HL-60 (cell line): ENCODE measurements around the gene GRAMD1A.

Source experiments
- DNase-seq, 2 experiments: peaks; one replicate each; pipeline ENCODE4 v3.0.0-alpha.2; 2010 to 2020; ENCODE audit warnings: low read depth in 1 of 2, low spot score in 1 of 2
- H3K27ac ChIP-seq: fragments of 250-450 bp; sonication (Bioruptor Pico); replicated peaks from 2 replicates; pipeline ENCODE4 v1.5.1; 2020; ENCODE audit warnings: mild to moderate bottlenecking, moderate library complexity
- H3K27me3 ChIP-seq: fragments of 250-450 bp; sonication (Bioruptor Pico); 2 replicates; pipeline ENCODE4 v1.5.1; 2021; ENCODE audit warnings: mild to moderate bottlenecking, moderate library complexity; ENCODE audit not compliant: insufficient read depth, poor library complexity, severe bottlenecking
- H3K4me3 ChIP-seq: replicated peaks from 2 replicates; pipeline ENCODE4 v1.5.1; 2011; ENCODE audit warnings: mild to moderate bottlenecking, control low read depth, low read length; ENCODE audit not compliant: insufficient read depth
- CTCF ChIP-seq: IDR thresholded peaks from one replicate; pipeline ENCODE4 v1.5.1; 2011; ENCODE audit warnings: low read length, control low read depth, inconsistent platforms; ENCODE audit not compliant: insufficient read depth
- GABPA ChIP-seq: IDR thresholded peaks from 2 replicates; pipeline ENCODE4 v1.6.1; 2012; ENCODE audit warnings: low read depth
- POLR2AphosphoS5 ChIP-seq: IDR thresholded peaks from 2 replicates; pipeline ENCODE4 v1.6.1; 2012; ENCODE audit warnings: low read depth
- REST ChIP-seq: IDR thresholded peaks from 2 replicates; pipeline ENCODE4 v1.6.1; 2012; ENCODE audit warnings: low read depth; ENCODE audit not compliant: insufficient replicate concordance
- SPI1 ChIP-seq: IDR thresholded peaks from 2 replicates; pipeline ENCODE4 v1.6.1; 2012; ENCODE audit warnings: low read depth, mild to moderate bottlenecking, borderline replicate concordance

The GRAMD1A gene

GRCh38 chr19:35030257-35031071 lies 30.3 kb downstream of the GRAMD1A start, which contains the start of gene SCN1B:
SCN1B (plus strand) TSS chr19:35030470; CDS start chr19:35030821, 351 bp downstream.
- no peak for TF ChIP-seq SPI1
- no peak for TF ChIP-seq CTCF
- TF ChIP-seq POLR2AphosphoS5: no peak
- no peak; the same call in 1 of the 2 replicates for TF ChIP-seq GABPA
- no peak for TF ChIP-seq REST
- peak; percentile 33 to 40 for DNase-seq
- Histone ChIP-seq H3K27me3 (peaks cover 23% of the 10 kb centered on the region), H3K27ac (no peak within 1 kb of the TSS), H3K4me3 (peak within 1 kb of the TSS; percentile 30)

DNA sequence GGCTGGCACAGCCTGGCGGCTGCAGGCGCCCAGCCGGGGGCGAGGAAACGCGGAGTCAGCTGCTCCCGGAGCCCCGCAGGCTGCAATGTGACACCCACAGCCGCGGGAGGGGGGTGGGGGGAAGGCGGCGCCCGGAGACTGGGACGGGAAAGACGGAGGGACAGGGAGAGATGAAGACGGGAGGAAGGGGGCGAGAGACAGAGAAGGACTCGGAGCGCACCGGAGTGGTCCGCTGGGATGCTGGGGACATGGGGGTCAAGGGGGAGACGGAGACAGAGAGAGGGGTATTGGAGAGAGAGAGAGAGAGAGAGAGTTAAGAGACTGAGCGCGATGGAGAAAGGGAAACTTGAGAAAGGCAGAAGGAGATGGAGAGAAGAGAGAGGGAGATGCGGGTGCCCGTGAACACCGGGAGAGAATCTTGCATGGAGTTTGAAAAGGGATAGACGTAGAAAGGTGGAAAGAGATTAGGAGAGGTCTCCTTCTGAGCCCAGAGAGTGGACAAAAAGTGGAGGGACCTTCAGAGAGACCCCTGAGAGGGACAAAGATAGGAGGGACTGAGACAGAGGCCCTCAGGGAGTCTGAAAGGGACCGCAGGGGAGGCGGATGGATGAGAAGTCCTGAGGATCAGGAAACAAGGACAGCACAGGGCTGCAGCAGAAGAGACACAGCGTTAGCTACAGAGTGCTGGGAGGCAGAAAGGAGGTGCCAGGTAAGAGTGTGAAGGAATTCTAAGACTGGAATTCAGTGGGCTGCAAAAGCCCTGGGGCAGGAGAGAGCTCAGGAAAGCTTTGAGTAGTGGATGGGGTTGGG lies 31.2 kb downstream of the GRAMD1A start:
- H3K27me3 ChIP-seq: peaks cover 23% of the 10 kb centered on the region
- TF ChIP-seq GABPA: no peak
- TF ChIP-seq POLR2AphosphoS5: no peak
- no peak for TF ChIP-seq CTCF
- TF ChIP-seq SPI1: no peak
- no peak for DNase-seq
- H3K27ac ChIP-seq: no peak overlapping the region
- H3K4me3 ChIP-seq: no peak overlapping the region; the same call in 1 of the 2 replicates

DNA sequence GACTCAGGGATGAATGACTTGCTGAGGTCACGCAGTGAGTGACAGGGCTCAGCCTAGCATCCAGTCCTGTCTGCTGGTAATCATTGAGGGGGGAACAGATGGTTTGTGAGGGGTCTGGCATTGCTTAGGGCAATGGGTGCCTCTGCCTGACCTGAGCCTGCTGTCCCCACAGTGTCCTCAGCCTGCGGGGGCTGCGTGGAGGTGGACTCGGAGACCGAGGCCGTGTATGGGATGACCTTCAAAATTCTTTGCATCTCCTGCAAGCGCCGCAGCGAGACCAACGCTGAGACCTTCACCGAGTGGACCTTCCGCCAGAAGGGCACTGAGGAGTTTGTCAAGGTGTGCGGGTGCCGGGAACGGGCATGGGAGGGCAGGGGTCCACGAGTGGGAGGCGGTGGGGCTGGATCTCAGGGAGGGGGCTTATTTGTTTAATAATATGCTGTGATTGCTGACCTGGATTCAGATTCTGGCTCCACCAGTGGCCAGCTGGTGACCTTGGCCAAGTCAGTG lies 32.3 kb downstream of the GRAMD1A start:
- no peak overlapping the region for H3K27ac ChIP-seq
- DNase-seq: no peak
- H3K27me3 ChIP-seq: peaks cover 23% of the 10 kb centered on the region
- no peak overlapping the region for H3K4me3 ChIP-seq
- TF ChIP-seq POLR2AphosphoS5 (no peak), SPI1 (no peak), REST (no peak), GABPA (no peak), CTCF (no peak)
